Common myeloid progenitor, CD34-positive (primary cell): Measurements from ENCODE around the gene DIDO1.

Experiments
- CTCF ChIA-PET: fragments of 350-600 bp; sonication (Branson Sonifier 250); formaldehyde crosslinking; loops from one replicate; lab custom pipeline; 2021; ENCODE audit warnings: antibody characterized with exemption; lab: Charles Lee
- POLR2A ChIA-PET: fragments of 350-600 bp; sonication (Branson Sonifier 250); formaldehyde crosslinking; loops from one replicate; lab custom pipeline; 2021; ENCODE audit warnings: antibody characterized with exemption; lab: Charles Lee
- DNase-seq, 3 donors: peaks; one replicate each; pipeline versions ENCODE4 v3.0.0 to v3.0.0-alpha.2; 2013
- H3K27ac ChIP-seq, 2 experiments: 1 replicate in 1 of 2; 2 replicates in 1 of 2; pipeline ENCODE4 v1.7.0; 2013; ENCODE audit warnings: inconsistent platforms in 2 of 2, low read length in 2 of 2, mild to moderate bottlenecking in 2 of 2, low read depth in 1 of 2, moderate library complexity in 1 of 2; ENCODE audit not compliant: severe bottlenecking in 2 of 2, insufficient read depth in 1 of 2, poor library complexity in 1 of 2
- H3K27me3 ChIP-seq, 5 experiments: replicated peaks in 2 of 5; 1 replicate in 3 of 5; 2 replicates in 2 of 5; pipeline versions ENCODE4 v1.6.1 to v1.7.0; 2013; ENCODE audit warnings: low read length in 4 of 5, mild to moderate bottlenecking in 2 of 5, moderate library complexity in 2 of 5, inconsistent platforms in 1 of 5; ENCODE audit not compliant: insufficient read depth in 5 of 5, control insufficient read depth in 4 of 5
- H3K36me3 ChIP-seq, 4 experiments: 1 replicate in 2 of 4; 2 replicates in 2 of 4; pipeline versions ENCODE4 v1.6.1 to v1.7.0; 2013; ENCODE audit warnings: low read length in 3 of 4, control low read depth in 1 of 4, mild to moderate bottlenecking in 1 of 4; ENCODE audit not compliant: control insufficient read depth in 4 of 4, insufficient read depth in 4 of 4
- H3K4me1 ChIP-seq, 4 experiments: 1 replicate in 3 of 4; 2 replicates in 1 of 4; pipeline versions ENCODE4 v1.6.1 to v1.7.1; 2013; ENCODE audit warnings: low read length in 3 of 4, mild to moderate bottlenecking in 3 of 4, control low read depth in 1 of 4, inconsistent platforms in 1 of 4, moderate library complexity in 1 of 4; ENCODE audit not compliant: control insufficient read depth in 4 of 4, insufficient read depth in 4 of 4; ENCODE audit errors: control extremely low read depth in 1 of 4
- H3K4me3 ChIP-seq, 7 experiments: 1 replicate in 4 of 7; 2 replicates in 3 of 7; pipeline versions ENCODE4 v1.5.1 to v1.7.0; 2013; ENCODE audit warnings: mild to moderate bottlenecking in 7 of 7, low read length in 6 of 7, moderate library complexity in 6 of 7, inconsistent platforms in 2 of 7, low read depth in 2 of 7, control low read depth in 1 of 7; ENCODE audit not compliant: insufficient read depth in 4 of 7, control insufficient read depth in 1 of 7; ENCODE audit errors: extremely low read depth in 1 of 7
- H3K9me3 ChIP-seq, 5 experiments: 1 replicate in 4 of 5; 2 replicates in 1 of 5; pipeline versions ENCODE4 v1.6.1 to v1.7.1; 2013; ENCODE audit warnings: low read length in 4 of 5, mild to moderate bottlenecking in 2 of 5, inconsistent platforms in 1 of 5, low read depth in 1 of 5, moderate library complexity in 1 of 5; ENCODE audit not compliant: control insufficient read depth in 4 of 5, insufficient read depth in 2 of 5; ENCODE audit errors: control extremely low read depth in 1 of 5
- WGBS: methylation state at CpG from one replicate; pipeline ENCODE4 v1.1.5; 2013; ENCODE audit not compliant: insufficient coverage; 5-methylcytosine and 5-hydroxymethylcytosine counted together

Gene DIDO1

DNA sequence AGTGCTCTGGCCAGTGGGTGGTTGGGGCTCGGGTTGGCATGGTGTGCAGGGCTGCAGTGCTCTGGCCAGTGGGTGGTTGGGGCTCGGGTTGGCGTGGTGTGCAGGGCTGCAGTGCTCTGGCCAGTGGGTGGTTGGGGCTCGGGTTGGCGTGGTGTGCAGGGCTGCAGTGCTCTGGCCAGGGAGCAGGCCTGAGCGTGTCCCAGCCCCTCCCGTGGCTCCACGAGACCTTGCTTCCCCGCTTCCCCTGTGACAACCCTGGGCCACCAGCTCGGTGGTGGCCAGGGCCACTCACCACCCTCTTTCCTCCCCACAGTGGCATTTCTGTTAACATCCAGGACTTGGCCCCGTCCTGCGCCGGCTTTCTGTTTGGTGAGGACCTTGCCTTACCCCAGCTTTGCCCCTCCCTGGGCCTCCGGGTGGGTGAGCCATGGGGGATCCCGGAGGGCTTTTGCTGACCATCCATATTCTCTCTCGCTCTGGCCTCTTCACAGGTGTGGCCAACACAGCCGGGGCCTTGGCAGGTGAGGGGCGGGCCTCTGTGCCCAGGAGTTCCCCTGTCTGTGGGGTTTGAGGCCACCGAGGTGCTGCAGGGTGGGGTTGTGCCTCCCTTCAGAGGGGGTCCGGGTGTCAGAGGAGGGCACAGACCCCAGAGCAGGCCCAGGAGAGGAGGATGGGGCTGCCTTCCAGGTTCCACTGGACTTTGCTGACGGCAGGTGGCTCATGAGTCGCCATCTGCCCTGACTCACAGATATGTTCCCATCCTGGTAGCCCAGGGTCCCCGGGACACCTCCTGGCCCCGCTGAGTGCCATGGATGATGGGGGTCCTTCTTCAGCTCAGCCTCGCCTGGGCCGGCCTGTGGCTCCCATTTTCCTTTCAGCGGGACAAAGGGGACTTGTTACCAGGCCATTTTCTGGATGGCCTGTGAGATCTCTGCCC is 40.2 kb upstream of the DIDO1 start:
- H3K9me3 ChIP-seq, result no peaks in the 10 kb centered on the region
- POLR2A ChIA-PET, result no interaction called here
- no peak overlapping the region for H3K4me3 ChIP-seq
- CTCF ChIA-PET, result interaction anchor here (2.0 to 4.9 kb wide), 2 partner anchors 12 to 59 kb away, joined by 8 to 19 read pairs; no protein-coding TSS in a partner anchor
- DNase-seq, result no peak
- H3K27ac ChIP-seq, result no peak overlapping the region
- H3K27me3 ChIP-seq, result peaks cover 0 to 14% (median 2%) of the 10 kb centered on the region in 5 experiments
- 97% methylated on average over 22 of the region's 27 CpGs for WGBS
- peaks cover 0 to 62% (median 36%) of the 10 kb centered on the region in 4 experiments for H3K36me3 ChIP-seq
- peaks cover 0 to 31% (median 15%) of the 10 kb centered on the region in 4 experiments for H3K4me1 ChIP-seq

DNA sequence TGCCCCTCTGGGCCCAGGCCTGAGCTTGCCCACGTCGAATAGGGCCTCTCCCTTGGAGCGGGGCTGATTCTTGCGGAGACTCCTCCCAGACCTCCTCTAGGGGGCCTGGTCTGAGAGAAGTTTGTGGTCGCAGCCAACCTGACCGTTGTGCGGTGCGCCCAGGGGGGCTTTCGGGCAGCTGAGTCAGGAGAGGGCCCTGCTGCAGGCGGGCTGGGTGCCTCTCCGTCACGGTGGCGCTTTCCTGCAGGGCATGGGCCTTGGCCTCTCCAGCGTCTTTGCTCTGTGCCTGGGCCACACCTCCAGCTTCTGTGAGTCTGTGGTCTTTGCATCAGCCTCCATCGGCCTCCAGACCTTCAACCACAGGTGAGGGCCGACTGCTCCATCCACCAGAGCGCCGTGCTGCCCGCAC is 39.1 kb upstream of the DIDO1 start:
- POLR2A ChIA-PET, result no interaction called here
- peak in 1 of 3 donors; percentile 33 for DNase-seq
- WGBS, result 75% methylated on average over 19 of the region's 19 CpGs
- CTCF ChIA-PET, result interaction anchor here (0.8 to 4.9 kb wide), 4 partner anchors 11 to 65 kb away, joined by 3 to 19 read pairs (median 6); no protein-coding TSS in a partner anchor
- H3K27ac ChIP-seq, result no peak overlapping the region
- no peaks in the 10 kb centered on the region for H3K9me3 ChIP-seq
- H3K36me3 ChIP-seq, result peaks cover 0 to 68% (median 39%) of the 10 kb centered on the region in 4 experiments
- H3K27me3 ChIP-seq, result peaks cover 0 to 4% (median 0%) of the 10 kb centered on the region in 5 experiments
- H3K4me1 ChIP-seq, result peaks cover 0 to 32% (median 14%) of the 10 kb centered on the region in 4 experiments
- H3K4me3 ChIP-seq, result no peak overlapping the region

- H3K27ac ChIP-seq, result no peak overlapping the region
- H3K4me3 ChIP-seq, result no peak overlapping the region
- H3K4me1 ChIP-seq, result peaks cover 0 to 39% (median 19%) of the 10 kb centered on the region in 4 experiments
- CTCF ChIA-PET, result interaction anchor here (0.8 to 4.9 kb wide), 7 partner anchors 11 to 65 kb away, joined by 3 to 19 read pairs (median 4); no protein-coding TSS in a partner anchor
- POLR2A ChIA-PET, result interaction anchor here (1.0 to 1.8 kb wide), 2 partner anchors 10 to 34 kb away, joined by 3 to 6 read pairs; no protein-coding TSS in a partner anchor
- DNase-seq, result peak in 2 of 3 donors; percentile 66
- H3K36me3 ChIP-seq, result peaks cover 0 to 75% (median 41%) of the 10 kb centered on the region in 4 experiments
- H3K9me3 ChIP-seq, result no peaks in the 10 kb centered on the region
- 31% methylated on average over 20 of the region's 20 CpGs for WGBS
- no peaks in the 10 kb centered on the region for H3K27me3 ChIP-seq
Observed at GRCh38 chr20:62964700-62965099, 38.4 kb upstream of the DIDO1 start.

GRCh38 chr20:62963614-62964397 is 37.5 kb upstream of the DIDO1 start:
- POLR2A ChIA-PET, result interaction anchor here (1.0 to 1.8 kb wide), 2 partner anchors 9 to 35 kb away, joined by 3 to 6 read pairs; no protein-coding TSS in a partner anchor
- no peak overlapping the region for H3K27ac ChIP-seq
- peak overlapping the region in 1 of 7 experiments; percentile 1 for H3K4me3 ChIP-seq
- H3K9me3 ChIP-seq, result no peaks in the 10 kb centered on the region
- 92% methylated on average over 32 of the region's 32 CpGs for WGBS
- no peak for DNase-seq
- peaks cover 0 to 48% (median 27%) of the 10 kb centered on the region in 4 experiments for H3K4me1 ChIP-seq
- H3K36me3 ChIP-seq, result peaks cover 0 to 78% (median 41%) of the 10 kb centered on the region in 4 experiments
- CTCF ChIA-PET, result interaction anchor here (0.8 to 4.9 kb wide), 9 partner anchors 8 to 56 kb away, joined by 3 to 19 read pairs (median 4); no protein-coding TSS in a partner anchor
- no peaks in the 10 kb centered on the region for H3K27me3 ChIP-seq

DNA sequence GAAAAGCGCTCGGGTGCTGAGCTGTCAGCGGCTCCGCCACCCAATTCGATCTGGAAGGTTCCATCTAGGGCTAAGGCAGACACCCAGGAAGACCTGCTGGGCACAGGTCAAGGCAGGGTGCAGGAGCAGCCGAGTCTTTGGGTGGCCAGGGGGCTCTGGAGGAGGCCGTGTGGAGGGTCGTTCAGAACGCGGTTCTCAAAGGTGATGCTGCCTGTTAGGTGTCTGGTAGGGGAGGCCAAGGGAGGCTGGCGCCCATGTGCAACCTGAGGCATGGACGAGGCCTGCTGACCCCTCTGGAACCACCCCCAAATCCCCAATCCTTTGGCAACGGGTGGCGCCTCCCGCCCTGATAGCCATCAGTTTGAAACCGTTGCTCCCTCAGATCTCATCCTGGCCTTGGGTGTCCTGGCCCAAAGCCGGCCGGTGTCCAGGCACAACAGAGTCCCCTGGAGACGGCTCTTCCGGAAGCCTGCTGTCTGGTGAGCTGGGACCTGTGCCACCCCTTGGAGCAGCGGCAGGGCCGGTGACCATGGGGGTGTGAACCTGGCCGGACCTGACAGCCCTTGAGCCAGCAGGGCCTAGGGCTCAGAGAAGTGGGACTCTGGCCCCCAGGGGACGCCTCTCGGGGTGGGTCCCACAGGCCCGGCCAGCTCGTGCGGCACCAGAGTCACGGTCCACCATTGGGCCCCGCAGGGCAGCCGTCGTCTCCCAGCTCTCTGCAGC is 36.7 kb upstream of the DIDO1 start:
- Histone ChIP-seq H3K27me3 (no peaks in the 10 kb centered on the region), H3K36me3 (peaks cover 0 to 85% (median 42%) of the 10 kb centered on the region in 4 experiments), H3K4me3 (peak overlapping the region in 1 of 7 experiments; percentile 1), H3K9me3 (no peaks in the 10 kb centered on the region), H3K27ac (no peak overlapping the region), H3K4me1 (peaks cover 0 to 55% (median 34%) of the 10 kb centered on the region in 4 experiments)
- POLR2A ChIA-PET, result interaction anchor here (1.8 kb wide), 1 partner anchor 9 kb away, joined by 6 read pairs; no protein-coding TSS in a partner anchor
- 93% methylated on average over 26 of the region's 32 CpGs for WGBS
- CTCF ChIA-PET, result interaction anchor here (1.0 to 4.9 kb wide), 5 partner anchors 9 to 55 kb away, joined by 3 to 19 read pairs (median 3); no protein-coding TSS in a partner anchor
- no peak for DNase-seq
